Stimulated activated CD8-positive, alpha-beta memory T cell treated with anti-CD3 and anti-CD28 coated beads, Interleukin-12 subunit alpha, Interleukin-12 subunit beta, amount 100 ng/mL, for 1 hour (primary cell): Measurements from ENCODE around the gene PLOD3.
"Not testable (repeated sequence)": the region's sequence is repeated elsewhere in the genome, so short reads cannot be mapped to it uniquely, and the experiment has no call there.

Experiments used
- DNase-seq: peaks from one replicate; pipeline ENCODE4 v3.0.0-alpha.2; 2020; ENCODE audit warnings: low read depth

Gene PLOD3, protein sequence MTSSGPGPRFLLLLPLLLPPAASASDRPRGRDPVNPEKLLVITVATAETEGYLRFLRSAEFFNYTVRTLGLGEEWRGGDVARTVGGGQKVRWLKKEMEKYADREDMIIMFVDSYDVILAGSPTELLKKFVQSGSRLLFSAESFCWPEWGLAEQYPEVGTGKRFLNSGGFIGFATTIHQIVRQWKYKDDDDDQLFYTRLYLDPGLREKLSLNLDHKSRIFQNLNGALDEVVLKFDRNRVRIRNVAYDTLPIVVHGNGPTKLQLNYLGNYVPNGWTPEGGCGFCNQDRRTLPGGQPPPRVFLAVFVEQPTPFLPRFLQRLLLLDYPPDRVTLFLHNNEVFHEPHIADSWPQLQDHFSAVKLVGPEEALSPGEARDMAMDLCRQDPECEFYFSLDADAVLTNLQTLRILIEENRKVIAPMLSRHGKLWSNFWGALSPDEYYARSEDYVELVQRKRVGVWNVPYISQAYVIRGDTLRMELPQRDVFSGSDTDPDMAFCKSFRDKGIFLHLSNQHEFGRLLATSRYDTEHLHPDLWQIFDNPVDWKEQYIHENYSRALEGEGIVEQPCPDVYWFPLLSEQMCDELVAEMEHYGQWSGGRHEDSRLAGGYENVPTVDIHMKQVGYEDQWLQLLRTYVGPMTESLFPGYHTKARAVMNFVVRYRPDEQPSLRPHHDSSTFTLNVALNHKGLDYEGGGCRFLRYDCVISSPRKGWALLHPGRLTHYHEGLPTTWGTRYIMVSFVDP

DNA sequence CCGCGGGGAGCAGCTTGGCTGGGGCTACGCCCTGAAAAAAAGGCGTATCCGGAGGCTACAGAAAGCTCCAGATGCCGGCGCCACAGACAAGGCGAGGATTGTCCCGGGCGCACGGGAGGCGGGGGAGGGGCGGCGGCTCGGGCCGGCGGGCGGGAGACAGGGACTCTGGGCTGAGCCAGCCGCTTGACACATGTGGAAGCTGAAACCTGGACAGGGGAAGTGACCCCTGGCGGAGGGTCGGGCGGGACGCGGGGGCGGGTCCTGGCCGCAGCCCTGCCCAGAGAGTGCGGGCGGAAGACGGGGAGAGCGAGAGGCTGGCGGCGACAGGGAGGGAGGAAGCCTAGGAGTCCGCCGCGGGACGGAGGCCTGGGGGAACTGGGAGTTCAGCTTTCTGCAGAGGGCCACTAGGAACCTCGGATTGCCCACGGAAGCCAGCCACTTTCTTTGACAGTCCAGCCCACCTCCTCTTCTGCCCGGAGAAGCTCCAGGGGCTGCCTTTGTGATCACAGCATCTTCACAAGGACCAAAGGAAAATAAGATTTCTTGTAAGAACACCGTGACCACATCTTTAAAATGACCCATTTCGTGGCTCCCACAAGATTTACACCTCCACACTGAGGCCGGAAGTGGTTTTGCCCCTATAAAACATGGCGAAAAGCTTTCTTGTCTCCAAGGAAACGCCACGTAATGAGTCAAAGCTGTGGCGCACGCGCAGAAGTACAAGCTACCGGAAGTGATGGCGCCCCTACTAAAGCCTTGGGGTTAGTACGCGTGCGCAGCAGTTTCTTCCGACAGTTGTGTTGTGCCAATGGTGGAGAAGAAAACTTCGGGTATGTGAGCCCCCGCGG, at the start of gene PLOD3, which contains the start of gene ZNHIT1:
PLOD3 (minus strand) TSS at position 194 of the 848 bp plus-strand sequence. CDS start 307 bp downstream, outside the sequence.
ZNHIT1 (plus strand) TSS at position 778 of the 848 bp plus-strand sequence; CDS start at position 809, 31 bp downstream.
- DNase-seq = peak; percentile 98

DNA sequence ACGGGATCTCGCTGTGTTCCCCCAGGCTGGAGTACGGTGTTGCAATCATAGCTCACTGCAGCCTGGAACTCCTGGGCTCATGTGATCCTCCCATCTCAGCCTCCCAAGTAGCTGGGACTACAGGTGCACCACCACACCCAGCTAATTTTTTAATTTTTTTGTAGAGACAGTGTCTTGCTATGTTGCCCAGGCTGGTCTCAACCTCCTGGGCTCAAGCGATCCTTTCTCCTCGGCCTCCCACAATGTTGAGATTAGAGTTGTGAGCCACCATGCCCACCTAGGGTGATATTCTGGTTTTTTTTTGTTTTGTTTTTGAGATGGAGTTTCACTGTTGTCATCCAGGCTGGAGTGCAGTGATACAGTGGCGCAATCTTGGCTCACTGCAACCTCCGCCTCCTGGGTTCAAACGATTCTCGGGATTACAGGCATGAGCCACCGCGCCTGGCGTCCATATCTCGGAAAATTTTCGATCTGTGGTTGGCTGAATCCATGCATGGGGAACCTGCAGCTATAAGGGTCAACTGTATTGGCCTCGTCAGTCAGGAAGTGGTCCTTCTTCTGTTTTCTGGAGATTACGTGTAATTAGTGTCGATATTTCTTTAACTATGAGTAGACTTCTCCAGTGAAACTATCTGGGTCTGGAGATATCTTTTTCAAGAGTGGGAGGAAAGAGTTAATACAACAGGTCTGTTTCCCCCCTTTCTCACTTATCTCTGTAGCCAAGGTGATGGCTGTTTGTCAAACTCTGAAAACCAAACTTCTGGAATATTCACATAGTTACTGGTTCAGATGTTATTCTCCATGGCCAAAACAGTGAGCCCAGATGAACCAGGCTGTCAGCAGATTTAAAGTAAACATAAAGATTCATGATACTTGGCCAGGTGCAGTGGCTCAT, 48.5 kb upstream of the PLOD3 start:
- DNase-seq = no peak

DNA sequence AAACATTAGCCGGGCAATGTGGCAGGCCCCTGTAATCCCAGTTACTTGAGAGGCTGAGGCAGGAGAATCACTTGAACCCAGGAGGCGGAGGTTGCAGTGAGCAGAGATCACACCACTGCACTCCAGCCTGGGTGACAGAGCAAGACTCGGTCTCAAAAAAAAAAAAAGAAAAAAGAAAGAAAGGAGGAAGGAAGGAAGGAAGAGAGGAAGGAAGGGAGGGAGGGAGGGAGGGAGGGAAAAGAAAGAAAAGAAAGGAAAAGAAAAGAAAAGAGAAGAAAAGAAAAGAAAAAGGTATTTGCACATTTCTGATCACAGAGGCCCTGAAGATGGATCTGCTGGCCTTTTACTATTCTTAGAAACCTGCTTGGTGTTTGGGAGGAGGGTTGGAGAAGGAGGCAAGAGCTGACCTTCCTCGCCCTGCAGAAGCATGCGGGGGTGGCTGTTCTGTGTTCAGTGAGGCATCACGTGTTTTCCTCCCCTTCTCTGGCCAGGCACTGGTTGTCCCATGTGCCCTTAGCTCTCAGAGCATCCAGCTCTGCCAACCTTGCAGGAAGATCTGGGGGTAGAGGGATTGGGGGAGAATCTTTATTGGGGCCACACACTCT, 46.8 kb upstream of the PLOD3 start:
- DNase-seq = not testable (repeated sequence)

DNA sequence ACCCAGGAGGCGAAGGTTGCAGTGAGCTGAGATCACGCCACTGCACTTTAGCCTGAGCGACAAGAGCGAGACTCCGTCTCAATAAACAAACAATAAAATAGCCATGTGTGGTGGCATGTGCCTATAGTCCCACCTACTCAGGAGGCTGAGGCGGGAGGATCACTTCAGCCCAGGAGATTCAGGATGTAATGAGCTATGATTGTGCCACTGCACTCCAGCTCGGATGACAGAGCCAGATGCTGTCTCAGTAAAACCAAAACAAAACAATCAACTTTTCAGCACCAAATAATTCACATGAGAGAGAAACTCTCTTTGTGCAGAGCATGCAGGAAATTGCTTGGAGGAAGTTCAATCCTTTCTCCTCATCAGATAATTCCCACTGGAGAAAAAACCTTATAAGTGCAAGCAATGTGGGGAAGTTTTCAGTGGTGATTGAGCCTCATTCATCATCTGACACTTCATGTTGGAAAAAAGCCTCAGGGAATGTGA, 40.9 kb upstream of the PLOD3 start:
- DNase-seq = no peak

DNA sequence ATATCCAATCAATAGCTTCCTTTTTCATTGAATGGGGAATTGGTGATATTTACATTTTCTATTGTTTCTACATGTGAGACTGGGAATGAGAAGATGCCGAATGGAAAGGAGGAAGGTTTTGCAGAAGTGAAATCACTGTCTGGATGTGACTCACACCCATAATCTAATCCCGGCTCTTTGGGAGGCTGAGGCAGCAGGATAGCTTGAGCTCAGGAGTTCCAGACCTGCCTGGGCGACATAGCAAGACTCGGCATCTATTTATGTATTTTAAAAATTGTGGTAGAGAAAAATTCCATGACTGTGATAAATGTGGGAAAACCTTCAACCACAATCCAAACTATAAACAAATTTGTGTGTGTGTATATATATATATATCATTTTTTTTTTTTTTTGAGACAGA, 38.4 kb upstream of the PLOD3 start:
- DNase-seq = no peak

DNA sequence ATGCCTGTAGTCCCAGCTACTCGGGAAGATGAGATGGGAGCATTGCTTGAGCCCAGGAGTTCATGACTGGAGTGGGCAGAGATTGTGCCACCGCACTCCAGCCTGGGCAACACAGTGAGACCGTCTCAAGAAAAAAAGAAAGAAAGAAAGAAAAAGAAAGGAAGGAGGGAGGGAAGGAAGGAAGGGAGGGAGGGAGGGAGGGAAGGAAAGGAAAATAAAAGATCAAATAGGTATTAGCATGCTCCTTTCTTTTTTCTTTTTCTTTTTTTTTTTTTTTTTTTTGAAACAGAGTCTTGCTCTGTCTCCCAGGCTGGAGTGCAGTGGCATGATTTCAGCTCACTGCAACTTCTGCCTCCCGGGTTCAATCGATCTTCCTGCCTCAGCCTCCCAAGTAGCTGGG, 35.8 kb upstream of the PLOD3 start:
- DNase-seq = not testable (repeated sequence)

DNA sequence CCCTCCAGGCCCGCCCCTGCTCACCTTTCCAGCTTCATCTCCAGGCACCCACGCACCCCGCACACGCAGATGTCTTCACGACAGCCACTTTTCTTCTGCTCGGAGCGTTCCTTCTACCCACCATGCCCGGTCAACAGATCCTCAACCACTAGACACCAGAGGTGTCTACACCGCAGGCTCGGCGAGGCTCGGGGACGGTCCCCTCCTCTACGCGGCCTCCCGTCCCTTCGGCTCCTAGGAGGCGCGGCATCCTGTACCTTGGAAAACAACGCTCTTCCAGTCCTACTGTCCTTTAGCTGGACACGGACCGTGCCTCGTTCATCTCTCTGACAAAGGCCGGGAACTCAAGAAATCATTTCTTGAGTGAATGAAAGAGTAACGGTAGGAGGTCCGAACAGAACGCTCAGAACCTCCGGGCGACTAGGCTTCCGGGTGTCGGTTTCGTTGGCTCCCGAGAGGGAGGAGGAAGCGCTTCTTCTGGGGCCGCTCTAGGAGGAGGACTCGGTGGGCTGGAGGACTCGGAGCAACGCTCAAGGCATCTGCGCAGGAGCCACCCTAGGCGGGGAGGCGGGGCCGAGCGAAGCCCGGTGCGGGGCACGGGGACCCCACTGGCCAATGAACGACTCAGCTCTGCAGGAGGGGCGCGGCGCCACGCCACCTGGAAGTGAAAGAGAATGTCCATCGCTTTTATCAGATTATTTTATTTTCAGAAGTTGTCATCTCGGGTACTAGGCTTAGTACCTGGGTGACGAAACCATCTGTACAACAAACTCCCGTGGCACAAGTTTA, 34.7 kb upstream of the PLOD3 start:
- peak; percentile 98 for DNase-seq

DNA sequence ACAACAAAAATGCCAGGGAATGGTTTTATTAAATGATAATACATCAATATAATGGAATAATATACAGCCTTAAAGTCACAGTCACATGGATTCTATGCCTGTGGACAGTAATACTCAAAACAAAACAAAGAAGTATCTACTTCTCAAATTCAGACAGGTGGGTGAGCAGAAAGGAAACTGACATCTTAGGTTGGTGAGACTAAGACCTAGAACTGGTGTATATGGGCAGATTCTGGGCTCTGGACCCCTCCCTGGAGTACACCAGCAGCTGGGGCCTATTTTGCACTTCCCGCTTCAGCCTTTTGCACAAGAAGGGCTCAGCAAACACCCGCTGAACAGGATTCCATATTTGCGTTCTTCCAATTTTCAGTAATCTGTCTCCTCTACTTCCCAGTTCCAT, 32.9 kb upstream of the PLOD3 start:
- no peak for DNase-seq

DNA sequence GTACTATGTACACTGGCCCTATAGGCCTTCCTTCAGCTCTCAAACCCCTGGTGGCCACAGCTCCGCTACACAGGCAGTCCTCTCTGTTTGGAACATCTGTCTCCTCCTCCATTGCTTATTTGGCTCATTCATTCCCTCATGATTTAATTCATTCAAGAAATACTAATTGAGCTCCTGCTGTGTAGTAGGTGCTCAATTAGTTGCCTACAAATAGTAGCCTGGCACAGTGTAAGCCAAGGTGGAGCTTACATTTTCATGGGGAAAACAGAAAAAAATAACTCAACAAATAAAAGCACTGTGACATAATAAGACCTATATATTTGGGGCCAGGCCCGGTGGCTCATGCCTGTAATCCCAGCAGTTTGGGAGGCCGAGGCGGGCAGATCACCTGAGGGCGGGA, 30.9 kb upstream of the PLOD3 start:
- DNase-seq = no peak

DNA sequence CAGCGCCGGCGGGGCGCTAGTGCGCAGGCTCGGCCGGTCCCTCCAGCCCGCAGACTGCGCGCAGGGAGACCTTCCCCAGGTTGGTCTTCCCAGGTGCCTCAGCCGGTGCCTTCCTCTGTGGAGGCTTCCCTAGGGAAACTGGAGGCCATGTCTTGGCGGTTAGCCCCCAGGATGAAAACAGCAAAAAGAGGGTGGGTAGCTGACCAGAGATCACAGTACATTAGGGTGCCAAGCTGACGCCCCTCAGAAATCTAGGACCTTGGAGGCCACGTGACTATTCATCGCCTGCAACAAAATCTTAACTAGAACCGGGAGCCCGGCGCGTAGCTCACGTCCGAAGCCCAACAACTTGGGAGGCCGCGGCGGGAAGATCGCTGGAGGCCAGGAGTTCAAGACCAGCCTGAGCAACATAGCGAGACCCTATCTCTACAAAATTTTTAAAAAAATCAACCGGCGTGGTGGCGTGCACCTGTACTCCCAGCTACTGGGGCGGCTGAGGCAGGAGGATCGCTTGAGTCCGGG, 27.8 kb upstream of the PLOD3 start:
- DNase-seq = no peak

DNA sequence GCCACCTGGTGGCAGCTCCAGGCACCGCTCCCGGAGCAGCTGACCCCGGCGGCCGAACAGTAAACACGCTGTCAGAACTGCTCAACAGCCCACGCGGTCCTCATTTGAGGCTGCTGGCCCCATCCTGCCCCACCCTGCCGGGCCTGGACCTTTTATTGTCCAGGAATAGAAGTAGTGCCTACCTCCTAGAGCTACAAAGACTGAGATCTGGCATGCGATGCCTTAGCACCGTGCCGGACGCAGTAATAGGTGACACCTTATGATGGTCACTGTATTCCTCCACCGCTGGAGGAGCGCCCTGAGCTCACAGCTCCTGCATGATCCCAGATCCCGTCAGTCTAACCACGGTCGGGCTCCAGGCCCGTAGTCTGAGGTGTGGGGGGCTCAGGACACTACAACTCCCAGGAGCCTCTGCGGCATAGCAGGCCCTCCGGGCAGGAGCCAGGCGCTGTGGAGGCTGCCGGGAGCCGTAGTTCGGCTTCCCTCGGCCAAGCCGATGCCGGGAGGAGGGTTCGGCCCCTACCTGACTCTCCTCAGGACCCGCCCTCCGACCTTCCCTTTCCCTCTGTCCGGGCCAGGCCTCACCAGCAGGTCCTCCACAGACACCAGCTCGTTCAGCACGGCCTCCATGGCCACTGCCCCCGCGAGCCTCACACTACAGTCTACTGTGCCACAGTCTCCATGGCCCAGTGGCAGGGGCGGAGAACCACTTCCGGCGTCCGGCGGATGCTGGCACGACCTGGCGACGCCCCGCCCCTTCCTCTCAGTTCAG, 27.2 kb upstream of the PLOD3 start, which contains the start of gene FIS1:
FIS1 (minus strand) TSS at position 707 of the 772 bp plus-strand sequence; CDS start at position 630, 77 bp downstream.
- DNase-seq = peak; percentile 87

DNA sequence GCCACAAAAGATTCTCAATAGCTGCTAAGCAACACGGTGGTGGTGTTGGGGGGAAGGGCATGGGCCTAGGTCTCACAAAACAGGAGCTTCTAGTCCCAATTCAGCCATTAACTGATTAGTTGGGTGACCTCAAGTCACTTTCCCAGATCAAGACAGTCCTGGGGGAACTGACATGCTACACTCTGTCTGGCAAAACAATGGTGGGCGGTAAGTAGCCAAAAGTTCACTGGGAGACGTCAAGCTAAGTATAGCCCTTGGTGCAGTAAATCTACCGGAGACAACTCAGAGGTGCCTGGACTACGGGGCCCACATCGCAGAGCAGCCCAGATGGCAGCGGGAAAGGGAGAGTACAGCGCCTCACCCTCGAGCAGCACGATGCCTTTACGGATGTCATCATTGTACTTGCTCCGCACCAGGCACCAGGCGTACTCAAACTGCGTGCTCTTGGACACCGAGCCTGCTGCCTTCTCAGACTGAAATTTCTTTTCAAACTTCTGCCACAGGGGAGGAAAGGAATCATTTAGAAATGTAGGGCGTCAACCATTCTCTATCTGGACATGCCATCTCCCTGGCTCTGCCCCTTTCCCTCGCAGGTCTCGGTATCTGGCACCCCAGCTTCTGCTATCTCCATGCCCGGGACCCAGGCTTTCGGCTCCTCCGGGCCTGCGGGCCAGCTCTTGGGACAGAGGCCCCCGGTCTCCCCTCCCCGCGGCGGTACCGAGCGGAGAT, 26.4 kb upstream of the PLOD3 start:
- no peak for DNase-seq

DNA sequence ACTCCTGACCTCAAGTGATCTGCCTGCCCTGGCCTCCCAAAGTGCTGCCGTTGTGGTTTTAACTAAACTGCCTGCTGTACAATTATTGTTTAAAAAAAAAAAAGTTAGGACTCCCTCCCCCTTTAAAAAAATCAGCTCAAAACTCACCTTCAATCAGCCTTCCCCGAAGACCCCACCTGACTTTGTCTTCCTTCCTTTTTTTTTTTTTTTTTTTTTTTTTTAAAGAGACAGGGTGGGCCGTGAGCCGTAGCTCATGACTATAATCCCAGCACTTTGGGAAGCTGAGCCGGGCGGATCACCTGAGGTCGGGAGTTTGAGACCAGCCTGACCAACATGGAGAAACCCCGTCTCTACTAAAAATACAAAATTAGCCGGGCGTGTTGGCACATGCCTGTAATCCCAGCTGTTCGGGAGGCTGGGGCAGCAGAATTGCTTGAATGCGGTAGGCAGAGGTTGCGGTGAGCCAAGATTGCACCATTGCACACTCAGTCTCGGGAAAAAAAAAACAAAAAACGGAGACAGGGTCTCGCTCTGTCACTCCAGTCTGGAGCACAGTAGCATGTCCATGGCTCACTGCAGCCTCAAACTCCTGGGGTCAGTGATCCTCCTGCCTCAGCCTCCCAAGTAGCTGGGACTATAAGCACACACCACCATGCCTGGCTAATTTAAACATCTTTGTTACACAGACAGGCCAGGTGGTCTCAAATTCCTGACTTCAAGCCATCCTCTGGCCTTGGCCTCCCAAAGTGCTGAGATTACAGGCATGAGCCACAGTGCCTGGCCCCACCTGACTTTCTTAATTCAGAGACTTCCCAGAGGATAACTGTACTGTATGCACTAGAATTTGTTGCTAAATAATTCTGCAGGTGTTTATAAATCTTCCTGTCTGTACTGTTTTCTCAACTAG, 24.3 kb upstream of the PLOD3 start:
- no peak for DNase-seq

DNA sequence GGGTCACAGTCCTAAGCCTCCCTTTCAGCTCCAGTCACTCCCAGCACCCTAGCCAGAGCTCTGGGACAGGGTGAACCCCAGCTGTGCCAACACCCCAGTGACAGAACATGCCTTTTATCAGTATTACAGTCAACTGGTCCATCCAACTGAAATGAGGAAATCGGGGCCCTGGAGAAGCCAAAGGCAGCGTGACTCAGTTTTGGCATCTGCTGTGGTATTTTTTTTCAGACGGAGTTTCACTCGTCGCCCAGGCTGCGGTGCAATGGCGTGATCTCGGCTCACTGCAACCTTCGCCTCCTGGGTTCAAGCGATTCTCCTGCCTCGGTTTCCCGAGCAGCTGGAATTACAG, 23.6 kb upstream of the PLOD3 start:
- DNase-seq = no peak

DNA sequence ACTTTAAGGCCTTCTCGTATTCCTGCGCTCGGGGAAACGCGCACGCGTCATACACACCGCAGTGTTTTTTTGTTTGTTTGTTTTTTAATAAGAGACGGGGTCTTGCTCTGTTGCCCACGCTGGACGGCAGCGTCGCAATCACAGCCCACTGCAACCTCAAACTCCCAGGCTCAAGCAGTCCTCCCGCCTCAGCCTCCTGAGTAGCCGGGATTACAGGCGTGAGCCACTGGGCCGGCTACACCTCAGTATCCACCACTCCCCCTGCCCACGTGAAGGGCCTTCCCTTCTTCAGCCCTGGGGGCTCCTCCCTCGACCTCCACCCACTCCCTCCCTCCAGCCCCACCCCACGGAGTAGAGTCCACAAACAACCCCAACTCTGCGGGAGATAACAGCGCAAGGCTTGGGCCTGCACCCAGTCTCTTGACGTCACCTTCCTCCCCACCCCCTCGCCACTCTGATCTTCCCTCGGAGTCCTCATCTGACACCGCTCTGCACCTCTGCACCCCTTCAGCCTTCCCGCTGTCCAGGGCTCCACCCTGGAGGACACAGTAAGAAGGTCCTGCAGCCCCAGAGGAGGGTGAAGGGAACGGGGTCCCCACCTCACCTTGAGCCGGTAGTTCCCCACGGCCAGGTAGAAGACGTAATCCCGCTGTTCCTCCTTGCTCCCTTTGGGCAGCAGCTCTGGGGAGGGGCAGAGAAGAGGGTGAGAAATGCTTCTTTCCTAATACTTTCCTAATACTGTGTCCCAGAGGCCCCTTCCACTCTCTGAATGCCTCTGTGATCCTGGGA, 23.0 kb upstream of the PLOD3 start:
- DNase-seq = no peak

DNA sequence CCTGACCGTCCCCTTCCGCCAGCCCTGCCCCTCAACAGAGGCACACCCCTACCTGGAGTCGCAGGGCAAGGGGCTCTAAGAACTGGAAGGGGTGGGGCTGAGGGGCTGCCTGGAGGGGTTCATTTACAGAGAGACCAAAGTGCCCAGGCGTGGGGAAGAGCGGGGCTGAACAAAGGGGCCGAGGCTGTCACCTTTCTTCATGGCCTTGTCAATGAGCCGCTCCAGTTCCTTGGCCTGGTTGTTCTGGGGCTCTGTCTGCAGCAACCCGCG, 22.5 kb upstream of the PLOD3 start:
- no peak for DNase-seq
